Measurements from ENCODE around the gene SCFD2.

DNA sequence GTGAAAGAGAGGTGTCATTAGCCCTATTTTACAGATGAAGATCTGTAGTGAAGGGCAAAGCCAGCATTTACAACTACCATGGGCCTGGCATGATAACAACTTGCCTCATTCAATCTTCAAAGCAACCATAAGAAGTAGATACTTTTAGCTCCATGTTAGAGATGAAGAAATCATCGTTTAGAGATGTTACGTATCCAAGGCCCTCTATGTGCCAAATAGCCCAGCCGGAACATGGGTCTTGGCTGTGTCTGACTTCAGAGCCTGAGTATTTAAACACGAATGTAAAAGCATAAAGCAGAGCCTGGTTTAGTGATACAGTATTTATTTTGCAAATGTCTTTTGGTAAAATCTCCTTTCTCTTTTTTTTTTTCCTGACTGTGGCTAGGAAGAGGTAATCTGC lies 306.6 kb downstream of the SCFD2 start:
- TF ChIP-seq, protein P1, sequence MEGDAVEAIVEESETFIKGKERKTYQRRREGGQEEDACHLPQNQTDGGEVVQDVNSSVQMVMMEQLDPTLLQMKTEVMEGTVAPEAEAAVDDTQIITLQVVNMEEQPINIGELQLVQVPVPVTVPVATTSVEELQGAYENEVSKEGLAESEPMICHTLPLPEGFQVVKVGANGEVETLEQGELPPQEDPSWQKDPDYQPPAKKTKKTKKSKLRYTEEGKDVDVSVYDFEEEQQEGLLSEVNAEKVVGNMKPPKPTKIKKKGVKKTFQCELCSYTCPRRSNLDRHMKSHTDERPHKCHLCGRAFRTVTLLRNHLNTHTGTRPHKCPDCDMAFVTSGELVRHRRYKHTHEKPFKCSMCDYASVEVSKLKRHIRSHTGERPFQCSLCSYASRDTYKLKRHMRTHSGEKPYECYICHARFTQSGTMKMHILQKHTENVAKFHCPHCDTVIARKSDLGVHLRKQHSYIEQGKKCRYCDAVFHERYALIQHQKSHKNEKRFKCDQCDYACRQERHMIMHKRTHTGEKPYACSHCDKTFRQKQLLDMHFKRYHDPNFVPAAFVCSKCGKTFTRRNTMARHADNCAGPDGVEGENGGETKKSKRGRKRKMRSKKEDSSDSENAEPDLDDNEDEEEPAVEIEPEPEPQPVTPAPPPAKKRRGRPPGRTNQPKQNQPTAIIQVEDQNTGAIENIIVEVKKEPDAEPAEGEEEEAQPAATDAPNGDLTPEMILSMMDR (IDR thresholded peaks at IDR 0.05) = no peak
- no peak for TF ChIP-seq POLR2AphosphoS5 (IDR thresholded peaks at IDR 0.05; ENCODE audit: low read depth, low read length)
- TF ChIP-seq, protein P2, sequence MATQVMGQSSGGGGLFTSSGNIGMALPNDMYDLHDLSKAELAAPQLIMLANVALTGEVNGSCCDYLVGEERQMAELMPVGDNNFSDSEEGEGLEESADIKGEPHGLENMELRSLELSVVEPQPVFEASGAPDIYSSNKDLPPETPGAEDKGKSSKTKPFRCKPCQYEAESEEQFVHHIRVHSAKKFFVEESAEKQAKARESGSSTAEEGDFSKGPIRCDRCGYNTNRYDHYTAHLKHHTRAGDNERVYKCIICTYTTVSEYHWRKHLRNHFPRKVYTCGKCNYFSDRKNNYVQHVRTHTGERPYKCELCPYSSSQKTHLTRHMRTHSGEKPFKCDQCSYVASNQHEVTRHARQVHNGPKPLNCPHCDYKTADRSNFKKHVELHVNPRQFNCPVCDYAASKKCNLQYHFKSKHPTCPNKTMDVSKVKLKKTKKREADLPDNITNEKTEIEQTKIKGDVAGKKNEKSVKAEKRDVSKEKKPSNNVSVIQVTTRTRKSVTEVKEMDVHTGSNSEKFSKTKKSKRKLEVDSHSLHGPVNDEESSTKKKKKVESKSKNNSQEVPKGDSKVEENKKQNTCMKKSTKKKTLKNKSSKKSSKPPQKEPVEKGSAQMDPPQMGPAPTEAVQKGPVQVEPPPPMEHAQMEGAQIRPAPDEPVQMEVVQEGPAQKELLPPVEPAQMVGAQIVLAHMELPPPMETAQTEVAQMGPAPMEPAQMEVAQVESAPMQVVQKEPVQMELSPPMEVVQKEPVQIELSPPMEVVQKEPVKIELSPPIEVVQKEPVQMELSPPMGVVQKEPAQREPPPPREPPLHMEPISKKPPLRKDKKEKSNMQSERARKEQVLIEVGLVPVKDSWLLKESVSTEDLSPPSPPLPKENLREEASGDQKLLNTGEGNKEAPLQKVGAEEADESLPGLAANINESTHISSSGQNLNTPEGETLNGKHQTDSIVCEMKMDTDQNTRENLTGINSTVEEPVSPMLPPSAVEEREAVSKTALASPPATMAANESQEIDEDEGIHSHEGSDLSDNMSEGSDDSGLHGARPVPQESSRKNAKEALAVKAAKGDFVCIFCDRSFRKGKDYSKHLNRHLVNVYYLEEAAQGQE (IDR thresholded peaks at IDR 0.05; ENCODE audit: insufficient read depth in 1 of 2, low read depth in 2 of 2, low read length in 1 of 2) = no peak
